ENCODE data around the gene CAMSAP1.

- no peak for TF ChIP-seq CTCF (IDR thresholded peaks at IDR 0.05)
- TF ChIP-seq POLR2A (IDR thresholded peaks at IDR 0.05): no peak
Observed at GRCh38 chr9:135950135-135950682, 42.9 kb upstream of the CAMSAP1 start.
